ENCODE results near the gene ZMIZ1.

ZMIZ1 gene

GRCh38 chr10:79187121-79187940 lies 118.6 kb downstream of the ZMIZ1 start:
- TF ChIP-seq CTCF (IDR thresholded peaks at IDR 0.05) = no peak

DNA sequence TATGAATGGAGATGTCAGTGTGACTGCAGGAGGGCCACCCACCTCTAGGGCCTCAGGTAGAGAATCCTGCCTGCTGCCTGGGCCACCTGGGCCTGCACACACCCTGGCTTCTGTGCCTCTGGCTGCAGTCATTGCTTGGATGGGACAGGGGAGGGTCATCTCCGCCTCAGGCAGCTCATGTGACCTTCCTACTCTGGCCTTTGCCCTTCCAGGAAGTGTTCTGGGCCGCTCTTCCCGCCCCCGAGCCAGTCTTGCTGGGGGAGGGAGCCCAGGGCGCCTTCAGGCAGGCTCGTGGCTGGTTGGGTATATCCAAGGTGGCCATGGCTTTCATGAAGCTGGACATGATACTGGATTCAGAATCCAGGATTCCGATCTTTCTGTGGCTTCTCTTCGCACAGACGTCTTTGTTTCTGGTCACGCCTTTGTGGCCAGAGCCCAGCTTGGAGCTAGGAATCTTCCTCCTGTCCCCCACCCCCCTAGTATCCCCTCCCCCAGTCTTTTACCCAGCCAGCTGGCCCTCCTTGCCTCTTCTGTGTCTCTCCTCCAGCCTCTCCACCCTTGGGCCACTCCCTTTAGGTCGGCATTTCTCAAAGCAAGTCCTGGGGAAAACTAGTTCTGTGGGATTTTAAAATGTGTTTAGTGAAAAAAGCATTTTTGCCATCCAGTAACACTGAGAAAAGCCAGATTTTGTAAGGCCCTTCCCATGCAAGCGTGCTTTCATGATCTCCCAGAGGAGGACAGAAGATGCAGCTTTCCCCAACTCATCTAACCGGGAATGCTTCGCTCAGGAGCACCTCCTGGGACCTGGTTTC lies 119.6 kb downstream of the ZMIZ1 start:
- TF ChIP-seq CTCF (IDR thresholded peaks at IDR 0.05) = no peak

GRCh38 chr10:79189181-79189580 lies 120.4 kb downstream of the ZMIZ1 start:
- no peak for TF ChIP-seq CTCF (IDR thresholded peaks at IDR 0.05)

DNA sequence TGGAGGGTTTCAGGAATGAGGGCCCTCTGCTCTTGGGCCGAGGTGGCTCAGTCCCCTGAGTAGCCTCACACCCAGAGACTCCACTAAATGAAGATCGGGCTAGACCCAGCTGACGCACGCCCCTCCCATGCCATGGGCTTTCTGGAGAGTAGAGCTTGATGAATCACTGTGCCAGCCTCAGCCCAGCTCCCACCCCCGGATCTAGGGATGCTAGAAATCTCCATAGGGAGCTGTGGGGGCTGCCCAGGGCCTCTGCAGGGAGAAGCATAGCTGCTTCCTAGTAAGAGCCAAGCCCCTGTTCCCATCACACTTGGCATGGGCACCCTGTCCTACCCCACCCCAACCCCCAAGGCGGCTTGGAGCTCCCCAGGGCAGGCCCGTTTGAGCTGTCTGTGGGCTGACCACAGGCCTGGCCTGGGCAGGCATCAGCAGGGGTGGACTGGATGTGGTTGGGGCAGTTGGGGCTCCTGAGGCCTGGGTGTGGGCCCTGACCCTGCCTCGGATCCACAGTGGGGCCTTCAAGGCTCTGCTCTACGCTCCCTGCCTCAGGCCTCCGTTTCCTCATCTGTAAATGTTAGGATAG lies 121.2 kb downstream of the ZMIZ1 start:
- no peak for TF ChIP-seq CTCF (IDR thresholded peaks at IDR 0.05)

DNA sequence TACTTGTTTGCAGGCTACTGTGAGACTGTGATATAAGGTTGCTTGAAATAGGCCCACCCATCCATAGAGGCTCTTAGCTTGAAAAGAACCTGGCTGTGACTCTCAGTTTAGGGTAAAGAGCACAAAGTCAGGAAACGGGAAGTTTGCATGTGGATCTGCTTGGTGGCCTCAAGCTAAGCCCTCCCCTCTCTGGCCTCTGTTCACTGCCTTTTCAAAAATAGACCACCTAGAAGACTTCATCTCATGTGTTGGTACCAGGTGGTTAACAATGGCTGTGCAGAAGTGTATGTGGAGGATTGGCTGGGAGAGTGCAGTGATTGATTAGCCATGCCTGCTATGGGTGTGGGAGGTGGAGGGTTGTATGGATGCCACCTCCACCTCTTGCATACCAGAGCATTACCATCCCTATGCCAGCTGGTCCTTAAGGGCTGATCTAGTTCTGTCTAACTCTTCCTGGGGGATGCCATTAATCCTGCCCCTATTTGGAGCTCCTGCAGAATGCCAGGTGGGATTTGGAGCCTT lies 122.0 kb downstream of the ZMIZ1 start:
- TF ChIP-seq CTCF (IDR thresholded peaks at IDR 0.05) = no peak

- no peak for TF ChIP-seq CTCF (IDR thresholded peaks at IDR 0.05)
These were observed 123.3 kb downstream of the ZMIZ1 start for GRCh38 chr10:79191951-79192676.

DNA sequence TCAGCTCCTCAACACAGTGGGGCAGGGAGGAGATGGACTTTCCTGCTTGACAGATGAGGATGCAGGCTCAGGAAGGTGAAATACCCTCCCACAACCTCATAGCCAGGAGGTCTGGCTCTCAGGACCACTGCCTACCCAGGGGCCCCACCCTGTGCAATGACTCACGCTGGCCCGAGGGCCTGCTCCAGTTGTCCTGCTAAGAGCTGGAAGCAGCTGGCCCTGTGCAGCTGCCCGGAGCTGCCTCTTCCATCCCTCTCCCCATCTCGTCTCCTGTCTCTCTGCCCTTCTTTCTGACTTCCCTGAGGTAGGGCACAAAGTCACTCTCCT lies 123.9 kb downstream of the ZMIZ1 start:
- no peak for TF ChIP-seq CTCF (IDR thresholded peaks at IDR 0.05)

Data from LNCAP (cell line).